HG02870 (cell line): Measurements from ENCODE around the gene WSCD1.

Experiments
- ATAC-seq: cut with Tn5 transposase; IDR thresholded peaks from one replicate; pipeline ENCODE4 v1.9.1; 2021; ENCODE audit warnings: mild to moderate bottlenecking, moderate library complexity; ENCODE audit not compliant: unreplicated experiment

WSCD1 gene

DNA sequence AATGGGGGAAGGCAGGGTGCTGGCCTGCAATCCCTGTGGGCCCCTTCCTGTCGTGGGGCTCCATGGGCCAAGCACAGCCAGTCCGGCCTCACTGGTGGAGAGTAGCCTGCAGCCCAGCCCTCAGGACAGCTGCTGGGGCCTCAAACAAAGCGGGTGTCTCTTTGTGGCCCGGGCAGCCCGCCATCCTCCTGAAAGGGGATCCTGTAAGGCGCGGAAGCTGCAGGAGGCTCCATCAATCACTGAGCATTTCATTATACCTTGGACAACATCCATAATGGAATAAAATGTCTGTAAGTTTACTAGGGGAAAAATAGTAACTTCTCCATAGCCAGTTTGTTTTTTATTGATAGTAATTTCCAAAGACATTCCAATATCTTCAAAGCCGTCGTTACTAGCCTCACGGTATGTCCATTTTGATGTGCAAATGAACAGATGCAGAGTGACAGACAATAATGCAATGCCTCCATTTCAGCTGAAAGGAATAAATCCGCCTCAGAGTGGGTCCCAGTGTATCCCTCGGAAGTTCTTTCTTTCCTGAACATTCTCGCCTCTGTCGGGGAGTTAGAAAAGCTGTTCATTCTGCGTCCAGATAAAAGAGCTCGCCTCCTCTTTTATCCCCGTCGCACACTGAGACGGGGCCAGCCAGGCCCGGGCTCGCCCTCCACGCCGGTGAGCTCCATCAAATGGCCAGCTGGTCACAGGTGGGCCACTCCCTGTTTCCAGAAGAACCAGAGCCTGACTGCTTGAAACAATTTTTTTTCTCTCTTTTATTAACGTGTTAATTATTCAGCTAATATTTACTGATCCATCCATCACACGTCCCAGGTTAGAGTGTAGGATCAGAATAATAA is 14.4 kb downstream of the WSCD1 start:
- no peak for ATAC-seq

DNA sequence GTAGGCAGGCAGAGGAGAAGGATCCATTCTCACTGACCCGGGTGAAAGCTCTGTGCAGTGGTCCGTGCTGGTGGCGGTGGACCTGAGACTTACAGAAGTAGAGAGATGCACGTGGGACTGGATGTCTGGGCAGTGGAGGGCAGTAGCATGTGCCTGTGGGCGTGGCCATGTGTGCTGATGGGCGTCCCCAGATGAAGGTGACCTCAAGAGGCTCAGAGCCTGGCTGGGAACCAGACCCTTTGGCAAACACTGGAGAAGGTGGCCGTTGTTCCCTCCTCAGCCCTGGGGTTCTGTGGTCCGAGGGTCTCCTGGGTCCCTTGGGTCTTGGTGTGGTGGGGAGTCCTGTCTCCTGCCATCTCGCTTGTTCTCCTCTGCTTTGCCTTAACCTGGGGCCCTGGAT is 15.6 kb downstream of the WSCD1 start:
- no peak for ATAC-seq

DNA sequence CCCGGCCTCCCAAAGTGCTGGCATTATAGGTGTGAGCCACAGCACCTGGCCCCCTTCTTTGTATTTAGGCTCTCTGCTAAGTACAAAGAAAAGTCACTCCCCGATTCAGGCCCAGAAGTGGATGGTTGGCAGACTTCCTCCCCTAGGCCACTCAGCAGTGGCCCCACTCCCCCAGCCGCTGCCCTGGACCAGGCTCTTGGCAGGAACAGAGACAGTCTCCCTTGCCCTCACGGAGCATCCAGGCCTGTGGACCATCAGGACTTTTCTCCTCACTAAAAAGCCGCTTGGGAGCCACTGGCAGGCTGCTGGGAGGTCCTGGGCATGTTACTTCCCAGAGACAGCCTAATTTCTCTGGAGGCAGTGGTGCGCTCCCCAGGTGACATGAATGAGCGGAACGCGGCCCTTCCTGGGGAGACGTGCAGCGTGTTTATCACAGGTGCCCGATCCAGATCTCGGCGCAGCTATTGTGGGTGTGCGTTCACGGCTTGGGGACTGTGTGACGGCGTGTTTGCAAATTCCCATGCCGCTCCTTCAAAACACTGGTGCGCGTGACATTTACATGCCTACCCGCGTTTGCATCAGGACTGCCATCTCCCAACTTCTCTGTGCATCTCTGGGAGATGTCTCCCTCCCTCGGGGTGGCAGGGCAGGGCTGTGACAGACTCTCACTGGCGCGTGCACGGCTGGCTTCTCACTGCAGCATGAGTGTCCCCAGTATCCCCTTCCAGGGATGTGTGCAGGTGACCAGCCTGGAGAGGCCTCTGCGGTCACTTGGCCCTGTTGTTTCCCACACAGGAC is 16.6 kb downstream of the WSCD1 start:
- ATAC-seq: no peak

DNA sequence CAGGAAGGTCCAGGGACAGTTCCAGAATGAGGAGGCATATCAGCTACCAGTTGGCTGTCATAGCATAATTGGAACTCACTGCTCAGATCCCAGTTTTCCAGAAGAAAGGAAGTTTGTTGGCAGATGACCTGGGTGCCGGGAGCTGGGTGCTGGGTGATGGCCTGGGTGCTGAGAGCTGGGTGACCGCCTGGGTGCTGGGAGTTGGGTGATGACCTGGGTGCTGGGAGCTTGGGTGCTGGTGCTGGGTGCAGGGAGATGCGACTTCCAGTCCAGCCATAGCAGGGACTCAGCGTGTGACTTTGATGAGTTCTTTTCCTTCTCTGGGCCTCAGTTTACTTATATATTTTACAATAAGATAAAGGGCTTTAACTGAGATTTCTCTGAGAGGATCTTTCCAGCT is 18.0 kb downstream of the WSCD1 start:
- ATAC-seq: no peak

DNA sequence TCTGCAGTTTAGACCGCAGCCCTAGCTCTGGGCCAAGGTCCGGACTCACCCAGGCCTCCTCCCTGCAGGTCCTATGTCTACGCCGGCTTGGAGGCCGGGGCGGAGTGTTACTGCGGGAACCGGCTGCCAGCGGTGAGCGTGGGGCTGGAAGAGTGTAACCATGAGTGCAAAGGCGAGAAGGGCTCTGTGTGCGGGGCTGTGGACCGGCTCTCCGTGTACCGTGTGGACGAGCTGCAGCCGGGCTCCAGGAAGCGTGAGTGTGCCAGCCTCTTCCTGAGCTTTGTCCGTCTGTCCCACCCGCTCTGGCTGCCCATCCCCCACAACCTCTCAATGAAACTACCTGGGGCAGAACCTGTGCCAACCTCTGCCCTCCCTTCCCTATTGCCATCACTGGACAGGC is 20.1 kb downstream of the WSCD1 start:
- ATAC-seq: no peak

DNA sequence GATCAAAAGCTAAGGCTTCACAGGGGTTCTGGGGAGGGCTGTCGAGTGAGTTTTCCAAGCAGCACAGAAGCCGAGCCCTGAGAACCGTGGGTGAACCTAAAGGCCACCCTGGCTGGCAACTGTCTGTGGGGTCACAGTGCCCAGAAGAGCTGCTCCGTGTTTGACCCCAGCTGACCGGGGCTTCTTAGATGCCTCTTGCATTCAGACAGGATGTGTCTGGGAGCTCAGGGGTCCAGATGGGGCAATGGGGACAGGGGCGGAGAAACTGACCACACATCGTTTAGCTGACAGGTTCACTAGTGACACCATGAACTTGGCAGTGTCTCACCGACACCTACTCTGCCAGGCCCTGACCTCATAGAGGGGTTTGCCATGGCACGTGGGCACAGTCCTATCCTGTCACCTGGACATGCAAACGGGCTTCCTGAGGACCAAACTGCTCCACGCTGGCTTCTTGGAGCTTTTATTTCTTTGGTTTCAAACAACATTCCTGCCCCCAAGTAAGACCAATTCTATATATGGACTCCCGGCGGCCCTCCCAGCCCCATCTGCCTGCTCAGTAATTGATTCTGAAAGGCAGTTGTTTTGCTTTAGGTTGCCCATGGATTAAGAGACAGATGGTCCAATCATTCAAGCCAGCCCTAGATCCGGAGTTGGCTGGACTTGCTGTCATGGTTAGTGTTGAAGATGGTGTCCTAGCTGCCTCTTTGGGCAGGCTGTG is 22.2 kb downstream of the WSCD1 start:
- no peak for ATAC-seq

DNA sequence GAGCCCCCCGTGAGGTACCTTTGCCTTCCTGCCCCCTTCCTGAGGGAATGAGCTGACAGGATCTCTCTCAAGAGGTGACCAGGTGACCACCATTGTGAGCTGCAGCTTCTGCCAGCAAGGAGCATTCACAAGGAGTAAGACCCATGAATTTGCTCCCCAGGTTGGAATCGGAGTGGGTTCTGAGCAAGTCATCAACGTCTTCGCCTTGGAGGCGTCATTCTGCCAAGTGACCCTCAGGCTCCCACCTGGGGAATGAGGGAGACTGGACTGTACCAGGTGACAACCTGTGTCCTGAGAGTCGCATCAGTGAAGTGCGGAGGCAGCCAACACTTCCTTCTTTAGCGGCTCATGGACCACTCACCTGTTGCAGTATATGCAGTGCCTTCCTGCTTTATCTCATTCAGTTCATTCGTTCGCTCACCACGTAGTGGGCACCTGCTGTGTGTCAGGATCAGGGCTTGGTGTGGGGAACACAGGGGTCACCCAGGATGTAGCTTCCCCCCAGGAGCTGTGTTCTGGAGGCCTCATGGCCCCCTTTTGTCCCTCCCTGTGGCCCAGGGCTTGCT is 22.8 kb downstream of the WSCD1 start:
- ATAC-seq: no peak

DNA sequence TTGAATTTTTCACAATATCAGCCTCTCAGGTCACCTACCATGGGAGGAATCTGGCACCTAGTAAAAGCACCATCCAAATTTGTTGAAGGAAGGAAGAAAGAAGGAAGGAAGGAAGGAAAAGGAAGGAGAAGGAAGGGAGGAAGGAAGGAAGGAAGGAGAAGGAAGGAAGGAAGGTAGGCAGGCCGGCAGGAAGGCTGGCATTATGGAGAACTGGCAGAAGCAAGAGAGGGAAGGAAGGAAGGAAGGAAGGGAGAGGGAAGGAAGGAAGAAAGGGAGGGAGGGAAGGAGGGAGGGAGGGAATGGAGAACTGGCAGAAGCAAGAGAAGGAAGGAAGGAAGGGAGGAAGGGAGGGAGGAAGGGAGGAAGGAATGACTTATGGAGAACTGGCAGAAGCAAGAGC is 24.3 kb downstream of the WSCD1 start:
- no peak for ATAC-seq

DNA sequence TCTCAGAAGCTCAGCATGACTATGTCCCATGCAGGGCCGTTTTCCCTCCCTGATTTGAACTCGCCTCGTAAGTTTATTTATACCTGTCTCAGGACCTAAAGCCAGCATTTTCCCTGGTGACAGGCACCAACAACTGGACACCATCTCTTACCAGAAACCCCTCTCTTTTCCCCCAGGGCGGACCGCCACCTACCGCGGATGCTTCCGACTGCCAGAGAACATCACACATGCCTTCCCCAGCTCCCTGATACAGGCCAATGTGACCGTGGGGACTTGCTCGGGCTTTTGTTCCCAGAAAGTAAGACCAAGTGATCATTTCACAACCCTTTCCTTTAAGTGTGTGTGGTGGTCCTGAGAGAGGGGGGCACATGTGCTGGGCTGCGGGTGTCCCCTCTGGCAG is 24.7 kb downstream of the WSCD1 start:
- ATAC-seq: no peak

DNA sequence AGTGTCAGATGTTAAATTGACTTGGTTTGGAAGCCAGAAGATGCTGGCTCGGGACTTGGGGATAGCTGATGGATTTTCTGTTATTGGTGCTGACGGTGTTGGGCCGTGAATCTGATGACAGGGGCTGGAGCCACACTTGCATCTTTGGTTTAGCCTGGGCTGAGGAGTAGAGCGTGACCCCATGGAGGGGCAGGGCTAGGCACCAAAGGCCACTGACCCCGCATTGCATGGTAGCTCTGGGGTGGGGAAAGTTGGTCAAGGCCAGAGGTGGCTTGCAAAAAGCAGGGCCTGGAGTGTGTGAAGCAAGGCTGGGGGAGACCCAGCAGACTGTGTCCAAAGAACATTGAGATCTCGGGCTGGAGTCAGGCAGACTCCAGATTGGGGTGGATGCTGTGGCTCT is 25.3 kb downstream of the WSCD1 start:
- no peak for ATAC-seq

DNA sequence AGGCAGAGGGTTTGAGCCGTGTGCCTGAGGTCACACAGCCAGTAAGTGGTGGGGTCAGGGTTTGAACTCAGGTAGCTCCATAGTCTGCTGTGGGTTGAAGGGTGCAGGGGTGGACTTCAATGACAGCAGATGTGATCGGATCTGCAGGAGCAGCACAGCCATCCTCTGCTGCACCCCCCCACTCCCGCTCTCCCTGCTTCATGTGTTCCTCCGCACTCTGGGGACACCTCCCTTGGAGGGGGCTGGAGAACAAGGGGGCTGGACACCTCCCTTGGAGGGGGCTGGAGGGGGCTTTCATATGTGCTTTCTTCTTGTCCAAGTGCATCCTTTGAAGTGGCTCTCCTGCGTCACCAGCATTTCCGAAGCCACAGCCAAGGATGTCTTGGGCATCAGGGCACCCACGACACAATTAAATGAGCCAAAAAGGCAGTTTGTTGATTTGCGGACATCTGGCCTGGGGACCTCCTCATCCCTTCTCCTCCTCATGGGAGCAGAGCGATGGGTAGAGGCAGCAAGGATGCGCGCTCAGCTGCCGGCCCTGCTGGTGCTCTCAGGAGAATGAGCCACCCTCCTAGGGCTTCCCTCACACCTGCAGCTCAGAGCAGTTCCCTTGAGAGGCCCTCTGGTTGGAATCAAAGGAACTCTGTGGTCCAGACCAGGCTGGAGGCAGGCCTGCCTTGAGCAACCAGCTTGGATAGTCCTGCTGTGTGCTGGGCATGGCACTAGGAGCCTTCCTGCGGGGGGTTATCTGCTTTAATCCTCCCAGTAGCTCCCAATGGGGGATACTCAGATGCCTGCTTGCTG is 26.2 kb downstream of the WSCD1 start:
- ATAC-seq: no peak

DNA sequence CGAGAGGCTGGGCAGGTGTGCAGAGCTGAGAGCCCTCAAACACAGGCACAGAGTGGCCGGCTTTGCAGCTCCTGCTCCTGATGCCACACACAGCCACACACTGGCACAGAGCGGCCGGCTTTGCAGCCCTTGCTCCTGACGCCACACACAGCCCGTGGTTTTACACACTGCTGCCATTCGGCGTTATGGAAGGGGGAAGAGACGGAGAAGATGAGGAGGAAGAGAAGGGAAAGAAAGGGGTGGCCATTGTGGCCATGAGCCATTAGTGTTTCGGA is 26.8 kb downstream of the WSCD1 start:
- no peak for ATAC-seq

DNA sequence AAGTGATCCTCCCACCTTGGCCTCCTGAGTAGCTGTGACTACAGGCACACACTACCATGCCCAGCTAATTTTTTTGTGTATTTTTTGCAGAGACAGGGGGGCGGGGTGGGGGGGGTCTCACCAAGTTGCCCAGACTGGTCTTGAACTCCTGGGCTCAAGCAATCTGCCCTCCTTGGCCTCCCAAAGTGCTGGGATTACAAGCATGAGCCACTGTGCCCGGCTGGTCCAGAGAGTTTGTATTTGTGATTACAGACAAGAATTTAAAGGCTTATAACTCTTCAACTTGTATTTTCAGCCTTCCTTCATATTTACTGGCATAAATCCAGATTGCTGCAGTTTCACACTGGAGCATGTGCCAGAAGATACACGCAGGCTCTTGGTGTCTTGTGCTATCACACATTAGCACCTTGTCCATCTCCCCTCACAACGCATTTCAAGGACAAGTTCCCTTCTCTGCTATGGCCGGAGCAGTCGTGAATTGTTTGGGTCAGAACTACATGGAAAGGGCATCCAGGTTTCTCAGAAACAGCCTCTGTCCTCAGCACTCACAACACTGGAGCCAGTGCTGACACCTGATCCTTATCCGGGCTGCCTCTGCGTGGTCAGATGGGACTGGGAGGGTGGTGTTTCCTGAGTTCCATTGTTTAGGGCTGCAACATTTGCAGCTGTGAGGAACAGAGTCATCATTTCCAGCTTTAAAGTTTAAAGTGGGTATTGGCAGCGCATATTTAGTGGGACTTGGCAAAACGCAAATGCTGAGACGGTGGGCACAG is 28.1 kb downstream of the WSCD1 start:
- no peak for ATAC-seq

DNA sequence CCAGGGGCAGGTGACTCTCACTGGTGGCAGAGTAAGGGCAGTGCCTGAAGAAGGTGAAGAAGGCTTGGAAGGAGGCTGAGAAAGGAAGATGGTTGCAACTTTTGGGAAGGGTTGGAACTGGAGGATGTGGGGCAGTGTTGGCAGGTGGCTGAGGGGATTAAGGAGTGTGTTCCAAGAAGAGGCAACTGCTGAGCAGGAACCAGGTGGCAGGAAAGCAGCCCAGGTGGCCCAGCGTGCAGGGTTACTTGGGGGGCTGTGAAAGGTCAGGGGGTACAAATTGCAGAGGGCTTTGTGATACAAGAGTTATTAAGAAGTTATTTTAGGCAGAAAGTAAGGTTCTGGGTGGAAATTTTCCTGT is 28.6 kb downstream of the WSCD1 start:
- no peak for ATAC-seq

DNA sequence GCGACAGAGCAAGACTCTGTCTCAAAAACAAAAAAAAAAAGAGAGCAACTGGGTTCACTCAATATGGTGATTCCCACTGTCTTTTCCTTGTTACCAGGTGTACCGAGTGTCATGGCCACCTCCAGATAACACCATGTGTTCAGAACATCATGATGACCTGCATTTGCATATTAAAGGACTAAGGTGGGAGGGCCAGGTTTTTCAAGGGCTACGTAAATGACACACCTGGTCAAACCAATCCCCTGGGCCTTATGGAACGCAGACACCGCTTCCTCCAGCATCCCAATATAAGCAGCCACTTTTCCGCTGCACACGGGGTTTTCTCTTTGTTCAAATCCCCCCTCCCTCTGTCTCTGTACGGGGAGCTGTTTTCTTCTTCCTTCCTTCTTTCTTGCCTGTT is 29.3 kb downstream of the WSCD1 start:
- ATAC-seq: no peak

DNA sequence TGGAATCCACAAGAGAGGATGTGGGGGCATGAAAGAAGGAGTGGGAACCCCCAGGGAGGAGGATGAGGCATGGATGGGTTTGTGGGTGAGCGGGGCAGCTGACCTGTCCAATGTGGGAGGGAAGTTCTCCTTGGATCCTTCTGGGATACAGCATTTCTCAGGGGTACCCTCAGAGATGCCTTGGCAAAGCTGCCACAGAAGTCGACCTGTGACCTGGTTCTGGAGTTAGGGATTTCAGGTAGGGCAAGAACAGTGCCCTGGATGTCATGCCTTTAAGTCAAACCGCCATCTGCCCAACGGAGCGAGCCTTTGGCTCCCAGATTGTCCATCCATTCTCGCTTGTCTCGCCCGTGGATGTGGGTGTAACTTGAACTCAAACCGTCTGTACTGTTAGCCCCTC is 30.0 kb downstream of the WSCD1 start:
- no peak for ATAC-seq

DNA sequence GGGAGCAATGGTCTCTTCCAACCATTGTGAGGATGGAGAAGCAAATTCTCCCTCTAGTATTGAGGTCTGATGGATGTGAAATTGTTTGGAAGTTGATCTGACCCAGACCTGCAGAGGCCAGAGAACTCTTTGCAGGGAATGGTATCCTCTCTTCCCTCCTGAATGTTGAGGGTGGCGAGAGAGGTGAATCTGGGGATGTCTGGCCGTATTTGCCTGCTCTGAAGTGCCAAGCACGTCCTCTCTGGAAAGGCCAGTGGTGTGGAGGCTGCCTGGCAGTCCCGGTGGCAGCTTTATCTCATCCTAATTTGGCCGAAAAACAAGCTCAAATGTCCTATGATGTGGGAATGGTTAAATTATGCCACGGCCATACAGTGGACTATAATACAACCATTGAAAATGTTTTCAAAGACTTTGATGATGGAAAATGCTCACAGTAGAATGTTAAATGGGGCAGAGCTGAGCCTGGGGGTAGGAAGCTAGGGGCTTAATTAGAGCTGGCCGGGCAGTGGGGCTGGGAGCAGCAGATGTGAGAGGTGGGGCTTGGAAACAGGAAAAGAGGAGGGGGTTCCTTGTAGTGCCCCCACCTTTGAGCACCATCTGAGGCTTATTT is 30.8 kb downstream of the WSCD1 start:
- no peak for ATAC-seq

DNA sequence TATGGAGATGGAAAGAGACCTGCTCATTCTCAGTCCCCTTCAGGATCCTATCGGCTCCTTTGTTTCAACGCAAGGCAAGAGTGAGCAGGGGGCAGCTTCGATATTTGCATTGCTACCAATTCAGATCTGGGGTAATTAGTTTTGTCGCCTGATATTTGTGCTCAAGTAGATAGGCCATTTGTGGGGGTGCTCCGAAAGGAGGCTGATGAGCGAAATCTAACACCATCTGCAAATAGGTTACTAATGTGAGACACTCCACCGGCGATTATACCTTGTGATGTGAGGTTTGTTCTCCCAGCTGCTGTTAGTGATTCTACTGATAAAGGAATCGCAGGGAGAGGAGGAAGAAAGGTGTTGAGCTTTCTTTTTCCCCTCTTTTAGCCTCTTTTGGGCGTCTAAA is 31.5 kb downstream of the WSCD1 start:
- no peak for ATAC-seq

DNA sequence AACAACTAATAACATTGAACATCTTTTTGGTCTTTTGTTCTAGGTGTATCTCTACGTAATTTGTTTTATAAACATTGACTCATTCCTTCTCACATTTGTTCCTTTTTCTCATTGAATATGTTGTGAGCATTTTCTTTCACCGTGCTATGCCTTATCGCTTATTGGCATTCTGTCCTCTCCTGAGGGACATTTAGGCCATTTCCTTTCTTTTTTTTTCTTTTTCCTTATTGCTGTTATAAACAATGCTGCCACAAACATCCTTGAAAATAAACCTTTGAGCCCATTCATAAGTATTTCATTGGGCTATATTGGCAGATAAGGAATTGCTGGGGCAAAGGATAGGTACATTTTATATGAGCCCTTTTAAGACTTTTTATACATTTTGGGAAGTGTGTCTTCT is 32.4 kb downstream of the WSCD1 start:
- ATAC-seq: no peak
